Colonic mucosa (tissue), 4 donors: ENCODE measurements around the gene TBX21. TPM values are rescaled to one million over a fixed set of nuclear protein-coding genes. Genes with fewer than 3 reads are reported as not detected.

ENCODE experiments used
- DNase-seq: peaks from one replicate; pipeline ENCODE4 v3.0.0-alpha.2; 2020
- H3K27ac ChIP-seq: fragments of 200-600 bp; one replicate; pipeline ENCODE4 v1.8.0; 2021
- H3K27me3 ChIP-seq: fragments of 200-600 bp; one replicate; pipeline ENCODE4 v1.8.0; 2021
- H3K36me3 ChIP-seq: fragments of 200-600 bp; one replicate; pipeline ENCODE4 v1.8.0; 2021
- H3K4me1 ChIP-seq: fragments of 200-600 bp; one replicate; pipeline ENCODE4 v1.8.0; 2021; ENCODE audit warnings: mild to moderate bottlenecking
- H3K4me3 ChIP-seq: fragments of 200-600 bp; one replicate; pipeline ENCODE4 v1.8.0; 2021
- H3K9ac ChIP-seq, 2 donors: one replicate each; pipeline ENCODE4 v1.7.0; 2013; ENCODE audit warnings: control low read depth in 2 of 2, low read depth in 2 of 2, low read length in 2 of 2
- H3K9me3 ChIP-seq: fragments of 200-600 bp; one replicate; pipeline ENCODE4 v1.8.0; 2021
- CTCF ChIP-seq: fragments of 200-600 bp; IDR thresholded peaks from one replicate; pipeline ENCODE4 v1.8.0; 2022; ENCODE audit warnings: antibody characterized with exemption, mild to moderate bottlenecking
- intact Hi-C: fragments of 100-400 bp; cut with DNase I; formaldehyde crosslinking; loops from one replicate; pipeline ENCODE4 v1.14.1; 2022
- total RNA-seq, 2 donors: library from RNA; stranded (reverse); fragmentation: NEBNext Ultra II Directional in 1 of 2; extraction: Animal tissue kit (Norgen Biotek cat#: 25700) in 1 of 2; gene quantifications; one replicate each; pipeline ENCODE4 v1.2.1, GENCODE V29; 2021
- donor health status: healthy.
- donor health status: DM: no; HTN: no; CAD: no.
- donor health status: DM: no; HTN: no; CAD: no.

TBX21 gene
- total RNA-seq, 2 donors from 2014 or later, result 0.40 to 0.49 TPM

- DNase-seq, result no peak
- H3K4me3 ChIP-seq, result no peak overlapping the region
- H3K36me3 ChIP-seq, result no peaks in the 10 kb centered on the region
- no peak for TF ChIP-seq CTCF
- no peaks in the 10 kb centered on the region for H3K9me3 ChIP-seq
- no peak overlapping the region for H3K9ac ChIP-seq
- no peaks in the 10 kb centered on the region for H3K4me1 ChIP-seq
- no peak overlapping the region for H3K27ac ChIP-seq
- intact Hi-C loops, result no loop called here
- H3K27me3 ChIP-seq, result no peaks in the 10 kb centered on the region
These were observed 46.2 kb upstream of the TBX21 start for GRCh38 chr17:47686664-47687327.

- H3K4me3 ChIP-seq, result no peak overlapping the region
- TF ChIP-seq CTCF, result no peak
- H3K4me1 ChIP-seq, result no peaks in the 10 kb centered on the region
- H3K27ac ChIP-seq, result no peak overlapping the region
- intact Hi-C loops, result no loop called here
- H3K27me3 ChIP-seq, result no peaks in the 10 kb centered on the region
- no peak overlapping the region for H3K9ac ChIP-seq
- no peaks in the 10 kb centered on the region for H3K36me3 ChIP-seq
- H3K9me3 ChIP-seq, result no peaks in the 10 kb centered on the region
- DNase-seq, result no peak
These were observed 45.7 kb upstream of the TBX21 start for GRCh38 chr17:47687328-47687690.

GRCh38 chr17:47687748-47688147 lies 45.3 kb upstream of the TBX21 start:
- Histone ChIP-seq H3K36me3 (no peaks in the 10 kb centered on the region), H3K9me3 (no peaks in the 10 kb centered on the region), H3K27ac (no peak overlapping the region), H3K27me3 (no peaks in the 10 kb centered on the region), H3K4me3 (no peak overlapping the region), H3K4me1 (no peaks in the 10 kb centered on the region), H3K9ac (no peak overlapping the region)
- intact Hi-C loops, result no loop called here
- DNase-seq, result no peak
- TF ChIP-seq CTCF, result no peak

- Histone ChIP-seq H3K9ac (no peak overlapping the region), H3K9me3 (no peaks in the 10 kb centered on the region), H3K27ac (no peak overlapping the region), H3K4me1 (peaks cover 6% of the 10 kb centered on the region), H3K4me3 (no peak overlapping the region), H3K27me3 (no peaks in the 10 kb centered on the region), H3K36me3 (no peaks in the 10 kb centered on the region)
- intact Hi-C loops, result loop anchor here (10.0 kb wide), 1 partner anchor 115 kb away; no protein-coding TSS in a partner anchor
- TF ChIP-seq CTCF, result no peak
- DNase-seq, result no peak
These were observed 42.9 kb upstream of the TBX21 start for GRCh38 chr17:47690121-47690520.

GRCh38 chr17:47692137-47692894 lies 40.7 kb upstream of the TBX21 start:
- no peak for DNase-seq
- Histone ChIP-seq H3K27me3 (no peaks in the 10 kb centered on the region), H3K36me3 (no peaks in the 10 kb centered on the region), H3K4me1 (peaks cover 9% of the 10 kb centered on the region), H3K9ac (no peak overlapping the region), H3K27ac (no peak overlapping the region), H3K9me3 (no peaks in the 10 kb centered on the region), H3K4me3 (no peak overlapping the region)
- intact Hi-C loops, result loop anchor here (10.0 kb wide), 1 partner anchor 112 kb away; no protein-coding TSS in a partner anchor
- TF ChIP-seq CTCF, result no peak
